HepG2 (cell line): ENCODE measurements around the gene PYGO2. TPM values are rescaled to one million over a fixed set of nuclear protein-coding genes. Genes with fewer than 3 reads are reported as not detected.

Experiments
- ATAD3A ChIP-seq: sonication (generic); formaldehyde crosslinking; IDR thresholded peaks from 2 replicates; pipeline ENCODE4 v1.4.0; 2020; ENCODE audit warnings: missing genetic modification reagents
- CAMTA2 ChIP-seq: sonication (generic); formaldehyde crosslinking; IDR thresholded peaks from 2 replicates; pipeline ENCODE4 v1.4.0; 2020; ENCODE audit warnings: mild to moderate bottlenecking, missing genetic modification reagents, borderline replicate concordance
- CBX5 ChIP-seq: sonication (generic); formaldehyde crosslinking; IDR thresholded peaks from 2 replicates; pipeline ENCODE4 v1.4.0; 2020; ENCODE audit warnings: missing genetic modification reagents, borderline replicate concordance
- HNRNPH1 ChIP-seq: fragments of 200-400 bp; formaldehyde crosslinking; optimal IDR thresholded peaks from 2 replicates; pipeline ENCODE3; 2017; ENCODE audit warnings: mild to moderate bottlenecking, low read depth, low read length
- JUN ChIP-seq: sonication (generic); formaldehyde crosslinking; IDR thresholded peaks from 2 replicates; pipeline ENCODE4 v1.4.0; 2020; ENCODE audit warnings: mild to moderate bottlenecking, missing genetic modification reagents
- NCOA5 ChIP-seq: sonication (generic); formaldehyde crosslinking; IDR thresholded peaks from 2 replicates; pipeline ENCODE4 v1.4.0; 2020; ENCODE audit warnings: missing genetic modification reagents
- NFE2L1 ChIP-seq: sonication (generic); formaldehyde crosslinking; IDR thresholded peaks from 2 replicates; pipeline ENCODE4 v1.4.0; 2020; ENCODE audit warnings: missing genetic modification reagents, mild to moderate bottlenecking, borderline replicate concordance
- NFYB ChIP-seq: sonication (generic); formaldehyde crosslinking; IDR thresholded peaks from 2 replicates; pipeline ENCODE4 v1.4.0; 2020; ENCODE audit warnings: missing genetic modification reagents
- RFX1 ChIP-seq: fragments of 450-650 bp; IDR thresholded peaks from 2 replicates; pipeline ENCODE4 v1.6.1; 2017
- SRSF1 ChIP-seq: fragments of 200-400 bp; formaldehyde crosslinking; optimal IDR thresholded peaks from 2 replicates; pipeline ENCODE3; 2017; ENCODE audit warnings: mild to moderate bottlenecking, low read depth, low read length, moderate library complexity
- ZNF121 ChIP-seq: sonication (generic); formaldehyde crosslinking; IDR thresholded peaks from 2 replicates; pipeline ENCODE4 v1.5.0; 2020; ENCODE audit warnings: mild to moderate bottlenecking, missing genetic modification reagents
- ZNF550 ChIP-seq: sonication (generic); formaldehyde crosslinking; IDR thresholded peaks from 2 replicates; pipeline ENCODE4 v1.4.0; 2020; ENCODE audit warnings: mild to moderate bottlenecking, missing genetic modification reagents, borderline replicate concordance
- ZNF570 ChIP-seq: sonication (generic); formaldehyde crosslinking; IDR thresholded peaks from 2 replicates; pipeline ENCODE4 v1.4.0; 2020; ENCODE audit warnings: mild to moderate bottlenecking, missing genetic modification reagents, borderline replicate concordance
- ZNF644 ChIP-seq: IDR thresholded peaks from 2 replicates; pipeline ENCODE4 v1.6.1; 2016; ENCODE audit warnings: low read depth
- ZNF674 ChIP-seq: sonication (generic); formaldehyde crosslinking; IDR thresholded peaks from 2 replicates; pipeline ENCODE4 v1.5.0; 2020; ENCODE audit warnings: low read depth, mild to moderate bottlenecking, missing genetic modification reagents
- ZNF678 ChIP-seq: sonication (generic); formaldehyde crosslinking; IDR thresholded peaks from 2 replicates; pipeline ENCODE4 v1.4.0; 2020; ENCODE audit warnings: mild to moderate bottlenecking, missing genetic modification reagents
- ZNF761 ChIP-seq: sonication (generic); formaldehyde crosslinking; conservative IDR thresholded peaks from 2 replicates; pipeline ENCODE4 v1.4.0; 2020; ENCODE audit warnings: mild to moderate bottlenecking, missing genetic modification reagents
- ZNF766 ChIP-seq: sonication (generic); formaldehyde crosslinking; IDR thresholded peaks from 2 replicates; pipeline ENCODE4 v1.5.0; 2020; ENCODE audit warnings: missing genetic modification reagents, borderline replicate concordance
- polyA plus RNA-seq, 8 experiments: library from polyadenylated mRNA; depleted of rRNA in 3 of 8; stranded (reverse) in 7 of 8; unstranded in 1 of 8; fragments of >200 nt; fragmentation: Illumina TruSeq in 4 of 8; extraction: Trizol in 4 of 8; gene quantifications; 2 replicates each; pipeline versions ENCODE4 v1.2.1 to v1.2.3, GENCODE V29; 2011 to 2016; ENCODE audit warnings: low read depth in 4 of 8, missing spikeins in 1 of 8, mixed read lengths in 1 of 8; ENCODE audit not compliant: insufficient read depth in 1 of 8
- total RNA-seq, 5 experiments: library from RNA; depleted of rRNA; stranded (reverse); fragments of >200 nt; fragmentation: Illumina TruSeq; extraction: Trizol; gene quantifications; 2 replicates each; pipeline ENCODE4 v1.2.3, GENCODE V29; 2016; ENCODE audit warnings: low read depth in 1 of 5
- TF ChIP-seq, protein P1 (sequence below): conservative IDR thresholded peaks from 2 replicates; pipeline ENCODE4 v1.6.1; 2018; ENCODE audit warnings: missing genetic modification reagents
- TF ChIP-seq, protein P2 (sequence below): sonication (generic); formaldehyde crosslinking; IDR thresholded peaks from 2 replicates; pipeline ENCODE4 v1.5.0; 2020; ENCODE audit warnings: mild to moderate bottlenecking, missing genetic modification reagents, borderline replicate concordance
- TF ChIP-seq, protein P3 (sequence below): sonication (generic); formaldehyde crosslinking; IDR thresholded peaks from 2 replicates; pipeline ENCODE4 v1.8.0; 2022; ENCODE audit warnings: missing genetic modification reagents, low read depth, mild to moderate bottlenecking, borderline replicate concordance
- TF ChIP-seq, protein P4 (sequence below): IDR thresholded peaks from 2 replicates; pipeline ENCODE4 v1.6.1; 2018; ENCODE audit warnings: missing genetic modification reagents, mild to moderate bottlenecking, missing compliant biosample characterization
- TF ChIP-seq, protein P5 (sequence below): sonication (generic); formaldehyde crosslinking; IDR thresholded peaks from 2 replicates; pipeline ENCODE4 v1.4.0; 2020; ENCODE audit warnings: mild to moderate bottlenecking, missing genetic modification reagents

PYGO2 gene
- total and polyA plus RNA-seq, 2 of the 13 experiments (the other 11 are each of a cell fraction or from before 2014, with no cell fraction given) = 20.3 to 21.8 TPM

DNA sequence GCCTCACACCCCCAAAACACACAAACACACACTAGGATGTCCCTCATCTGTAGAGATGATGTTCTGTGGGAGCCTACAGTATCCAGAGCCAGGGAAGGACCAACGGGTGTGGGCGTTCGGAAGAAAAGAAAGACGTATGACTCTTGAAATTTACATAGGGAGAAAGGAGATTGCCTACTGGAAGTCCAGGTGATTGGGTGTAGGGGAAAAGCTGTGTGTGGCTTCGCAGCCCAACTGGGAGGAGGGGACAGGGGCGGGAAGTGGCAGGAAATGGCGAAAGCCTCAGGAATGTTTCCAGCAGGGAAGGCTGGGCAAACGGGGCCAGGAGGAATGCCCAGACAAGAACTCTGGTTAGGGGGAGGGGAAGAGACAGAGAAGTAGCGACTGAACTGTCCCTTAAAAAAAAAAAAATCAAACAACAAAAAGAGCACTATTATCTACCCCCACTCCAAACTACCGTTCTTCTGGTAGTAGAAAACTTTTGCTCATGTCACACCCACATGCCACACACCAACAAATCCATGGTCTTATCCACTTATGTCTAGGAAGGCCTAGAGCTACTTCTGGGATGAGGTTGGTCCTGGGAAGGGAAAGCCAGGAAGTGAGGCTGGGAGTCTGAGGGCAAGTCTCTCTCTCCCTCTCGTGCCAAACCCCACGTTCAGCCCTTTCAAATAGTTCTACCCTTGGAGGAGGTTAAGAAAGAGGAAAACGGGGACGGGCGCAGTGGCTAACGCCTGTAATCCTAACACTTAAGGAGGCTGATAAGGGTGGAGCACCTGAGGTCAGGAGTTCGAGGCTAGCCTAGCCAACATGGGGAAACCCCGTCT lies 11.1 kb upstream of the PYGO2 start (continued):
- TF ChIP-seq, protein P1, sequence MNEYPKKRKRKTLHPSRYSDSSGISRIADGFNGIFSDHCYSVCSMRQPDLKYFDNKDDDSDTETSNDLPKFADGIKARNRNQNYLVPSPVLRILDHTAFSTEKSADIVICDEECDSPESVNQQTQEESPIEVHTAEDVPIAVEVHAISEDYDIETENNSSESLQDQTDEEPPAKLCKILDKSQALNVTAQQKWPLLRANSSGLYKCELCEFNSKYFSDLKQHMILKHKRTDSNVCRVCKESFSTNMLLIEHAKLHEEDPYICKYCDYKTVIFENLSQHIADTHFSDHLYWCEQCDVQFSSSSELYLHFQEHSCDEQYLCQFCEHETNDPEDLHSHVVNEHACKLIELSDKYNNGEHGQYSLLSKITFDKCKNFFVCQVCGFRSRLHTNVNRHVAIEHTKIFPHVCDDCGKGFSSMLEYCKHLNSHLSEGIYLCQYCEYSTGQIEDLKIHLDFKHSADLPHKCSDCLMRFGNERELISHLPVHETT (CRISPR knock-in tag) = no peak
- TF ChIP-seq ZNF121 (CRISPR knock-in tag) (no peak), SRSF1 (no peak), NFYB (CRISPR knock-in tag) (no peak), JUN (CRISPR knock-in tag) (no peak), CAMTA2 (CRISPR knock-in tag) (no peak), ZNF761 (CRISPR knock-in tag) (no peak), ZNF550 (no peak), RFX1 (no peak), ZNF644 (CRISPR knock-in tag) (peak; percentile 22; the same call in 1 of the 2 replicates), ZNF674 (CRISPR knock-in tag) (no peak), CBX5 (CRISPR knock-in tag) (peak; percentile 50; the same call in 1 of the 2 replicates), ZNF766 (CRISPR knock-in tag) (0 out of 2 replicates have a peak, but pooled peaks have one; percentile 34), ZNF678 (no peak), HNRNPH1 (no peak), NCOA5 (CRISPR knock-in tag) (no peak; the same call in 1 of the 2 replicates), ATAD3A (CRISPR knock-in tag) (no peak), ZNF570 (CRISPR knock-in tag) (no peak), NFE2L1 (CRISPR knock-in tag) (no peak)
- TF ChIP-seq, protein P2, sequence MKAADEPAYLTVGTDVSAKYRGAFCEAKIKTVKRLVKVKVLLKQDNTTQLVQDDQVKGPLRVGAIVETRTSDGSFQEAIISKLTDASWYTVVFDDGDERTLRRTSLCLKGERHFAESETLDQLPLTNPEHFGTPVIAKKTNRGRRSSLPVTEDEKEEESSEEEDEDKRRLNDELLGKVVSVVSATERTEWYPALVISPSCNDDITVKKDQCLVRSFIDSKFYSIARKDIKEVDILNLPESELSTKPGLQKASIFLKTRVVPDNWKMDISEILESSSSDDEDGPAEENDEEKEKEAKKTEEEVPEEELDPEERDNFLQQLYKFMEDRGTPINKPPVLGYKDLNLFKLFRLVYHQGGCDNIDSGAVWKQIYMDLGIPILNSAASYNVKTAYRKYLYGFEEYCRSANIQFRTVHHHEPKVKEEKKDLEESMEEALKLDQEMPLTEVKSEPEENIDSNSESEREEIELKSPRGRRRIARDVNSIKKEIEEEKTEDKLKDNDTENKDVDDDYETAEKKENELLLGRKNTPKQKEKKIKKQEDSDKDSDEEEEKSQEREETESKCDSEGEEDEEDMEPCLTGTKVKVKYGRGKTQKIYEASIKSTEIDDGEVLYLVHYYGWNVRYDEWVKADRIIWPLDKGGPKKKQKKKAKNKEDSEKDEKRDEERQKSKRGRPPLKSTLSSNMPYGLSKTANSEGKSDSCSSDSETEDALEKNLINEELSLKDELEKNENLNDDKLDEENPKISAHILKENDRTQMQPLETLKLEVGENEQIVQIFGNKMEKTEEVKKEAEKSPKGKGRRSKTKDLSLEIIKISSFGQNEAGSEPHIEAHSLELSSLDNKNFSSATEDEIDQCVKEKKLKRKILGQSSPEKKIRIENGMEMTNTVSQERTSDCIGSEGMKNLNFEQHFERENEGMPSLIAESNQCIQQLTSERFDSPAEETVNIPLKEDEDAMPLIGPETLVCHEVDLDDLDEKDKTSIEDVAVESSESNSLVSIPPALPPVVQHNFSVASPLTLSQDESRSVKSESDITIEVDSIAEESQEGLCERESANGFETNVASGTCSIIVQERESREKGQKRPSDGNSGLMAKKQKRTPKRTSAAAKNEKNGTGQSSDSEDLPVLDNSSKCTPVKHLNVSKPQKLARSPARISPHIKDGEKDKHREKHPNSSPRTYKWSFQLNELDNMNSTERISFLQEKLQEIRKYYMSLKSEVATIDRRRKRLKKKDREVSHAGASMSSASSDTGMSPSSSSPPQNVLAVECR (CRISPR knock-in tag) = peak; percentile 52; the same call in 1 of the 2 replicates
- TF ChIP-seq, protein P3, sequence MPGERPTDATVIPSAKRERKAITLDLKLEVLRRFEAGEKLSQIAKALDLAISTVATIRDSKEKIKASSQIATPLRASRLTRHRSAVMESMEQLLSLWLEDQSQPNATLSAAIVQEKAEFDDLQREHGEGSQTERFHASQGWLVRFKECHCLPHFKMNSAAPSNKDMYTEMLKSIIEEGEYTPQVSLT (CRISPR knock-in tag) = no peak
- TF ChIP-seq, protein P4, sequence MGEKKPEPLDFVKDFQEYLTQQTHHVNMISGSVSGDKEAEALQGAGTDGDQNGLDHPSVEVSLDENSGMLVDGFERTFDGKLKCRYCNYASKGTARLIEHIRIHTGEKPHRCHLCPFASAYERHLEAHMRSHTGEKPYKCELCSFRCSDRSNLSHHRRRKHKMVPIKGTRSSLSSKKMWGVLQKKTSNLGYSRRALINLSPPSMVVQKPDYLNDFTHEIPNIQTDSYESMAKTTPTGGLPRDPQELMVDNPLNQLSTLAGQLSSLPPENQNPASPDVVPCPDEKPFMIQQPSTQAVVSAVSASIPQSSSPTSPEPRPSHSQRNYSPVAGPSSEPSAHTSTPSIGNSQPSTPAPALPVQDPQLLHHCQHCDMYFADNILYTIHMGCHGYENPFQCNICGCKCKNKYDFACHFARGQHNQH (CRISPR knock-in tag) = no peak
- TF ChIP-seq, protein P5, sequence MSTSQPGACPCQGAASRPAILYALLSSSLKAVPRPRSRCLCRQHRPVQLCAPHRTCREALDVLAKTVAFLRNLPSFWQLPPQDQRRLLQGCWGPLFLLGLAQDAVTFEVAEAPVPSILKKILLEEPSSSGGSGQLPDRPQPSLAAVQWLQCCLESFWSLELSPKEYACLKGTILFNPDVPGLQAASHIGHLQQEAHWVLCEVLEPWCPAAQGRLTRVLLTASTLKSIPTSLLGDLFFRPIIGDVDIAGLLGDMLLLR (CRISPR knock-in tag) = no peak
